Liver (tissue), 3 donors: ENCODE results near the gene CABS1.

Source experiments
- EGR1 ChIP-seq, 2 donors: IDR thresholded peaks; 2 replicates each; pipeline ENCODE4 v1.6.1; 2016 to 2018; ENCODE audit warnings: antibody characterized with exemption in 2 of 2, low read depth in 2 of 2
- FOXA1 ChIP-seq: IDR thresholded peaks from 2 replicates; pipeline ENCODE4 v1.6.1; 2016; ENCODE audit warnings: antibody characterized with exemption
- GABPA ChIP-seq, 2 donors: IDR thresholded peaks in 1 of 2; conservative IDR thresholded peaks in 1 of 2; 2 replicates each; pipeline ENCODE4 v1.6.1; 2016; ENCODE audit warnings: antibody characterized with exemption in 2 of 2, mild to moderate bottlenecking in 1 of 2, moderate library complexity in 1 of 2
- HNF4A ChIP-seq, 2 donors: conservative IDR thresholded peaks; 2 replicates each; pipeline ENCODE4 v1.6.1; 2016; ENCODE audit warnings: antibody characterized with exemption in 2 of 2, mild to moderate bottlenecking in 2 of 2
- HNF4G ChIP-seq: IDR thresholded peaks from 2 replicates; pipeline ENCODE4 v1.6.1; 2016; ENCODE audit warnings: antibody characterized with exemption
- JUND ChIP-seq, 2 donors: IDR thresholded peaks; 2 replicates each; pipeline ENCODE4 v1.6.1; 2016; ENCODE audit warnings: antibody characterized with exemption in 2 of 2
- MAX ChIP-seq: IDR thresholded peaks from 2 replicates; pipeline ENCODE4 v1.6.1; 2016; ENCODE audit warnings: antibody characterized with exemption
- RAD21 ChIP-seq, 2 donors: IDR thresholded peaks; 2 replicates each; pipeline ENCODE4 v1.6.1; 2016; ENCODE audit warnings: antibody characterized with exemption in 2 of 2, mild to moderate bottlenecking in 2 of 2
- SP1 ChIP-seq: IDR thresholded peaks from 2 replicates; pipeline ENCODE4 v1.6.1; 2018; ENCODE audit warnings: antibody characterized with exemption, mild to moderate bottlenecking
- TAF1 ChIP-seq: conservative IDR thresholded peaks from 2 replicates; pipeline ENCODE4 v1.6.1; 2016; ENCODE audit warnings: antibody characterized with exemption, mild to moderate bottlenecking
- YY1 ChIP-seq: IDR thresholded peaks from 2 replicates; pipeline ENCODE4 v1.6.1; 2016; ENCODE audit warnings: antibody characterized with exemption, mild to moderate bottlenecking
- TF ChIP-seq, protein P1 (sequence below): fragments of 150-350 bp; IDR thresholded peaks from 2 replicates; pipeline ENCODE4 v1.5.1; 2017; ENCODE audit warnings: improper control_type of control experiment, low read depth, low read length; ENCODE audit not compliant: missing input control
- TF ChIP-seq, protein P2 (sequence below): IDR thresholded peaks from 2 replicates; pipeline ENCODE4 v1.6.1; 2016; ENCODE audit warnings: antibody characterized with exemption, mild to moderate bottlenecking
- TF ChIP-seq, protein P3 (sequence below): IDR thresholded peaks from 2 replicates; pipeline ENCODE4 v1.6.1; 2016; ENCODE audit warnings: antibody characterized with exemption
- donor health status: healthy.
- donor health status: healthy.

DNA sequence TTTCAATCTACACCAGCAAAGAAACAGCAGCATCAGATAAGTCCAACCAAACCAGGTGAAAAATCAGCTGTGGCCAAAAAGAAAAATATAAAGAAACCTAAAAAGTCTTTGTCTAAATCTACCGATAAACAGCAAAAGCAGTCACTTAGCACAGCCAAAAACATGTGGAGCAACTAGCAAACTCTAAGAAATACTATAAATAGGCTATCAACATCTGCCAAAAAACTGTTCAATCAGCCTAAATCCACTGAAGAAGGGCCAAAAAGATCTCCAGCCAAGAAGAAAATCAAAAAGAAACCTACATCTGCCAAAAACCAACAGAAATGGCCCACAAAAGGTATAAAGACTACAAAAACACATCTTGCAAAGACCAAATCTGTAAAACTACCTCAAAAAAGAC lies 36.7 kb upstream of the CABS1 start:
- TF ChIP-seq, protein P1, sequence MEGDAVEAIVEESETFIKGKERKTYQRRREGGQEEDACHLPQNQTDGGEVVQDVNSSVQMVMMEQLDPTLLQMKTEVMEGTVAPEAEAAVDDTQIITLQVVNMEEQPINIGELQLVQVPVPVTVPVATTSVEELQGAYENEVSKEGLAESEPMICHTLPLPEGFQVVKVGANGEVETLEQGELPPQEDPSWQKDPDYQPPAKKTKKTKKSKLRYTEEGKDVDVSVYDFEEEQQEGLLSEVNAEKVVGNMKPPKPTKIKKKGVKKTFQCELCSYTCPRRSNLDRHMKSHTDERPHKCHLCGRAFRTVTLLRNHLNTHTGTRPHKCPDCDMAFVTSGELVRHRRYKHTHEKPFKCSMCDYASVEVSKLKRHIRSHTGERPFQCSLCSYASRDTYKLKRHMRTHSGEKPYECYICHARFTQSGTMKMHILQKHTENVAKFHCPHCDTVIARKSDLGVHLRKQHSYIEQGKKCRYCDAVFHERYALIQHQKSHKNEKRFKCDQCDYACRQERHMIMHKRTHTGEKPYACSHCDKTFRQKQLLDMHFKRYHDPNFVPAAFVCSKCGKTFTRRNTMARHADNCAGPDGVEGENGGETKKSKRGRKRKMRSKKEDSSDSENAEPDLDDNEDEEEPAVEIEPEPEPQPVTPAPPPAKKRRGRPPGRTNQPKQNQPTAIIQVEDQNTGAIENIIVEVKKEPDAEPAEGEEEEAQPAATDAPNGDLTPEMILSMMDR = no peak
- TF ChIP-seq JUND (IDR thresholded peaks at IDR 0.05) = no peak
- TF ChIP-seq RAD21 (IDR thresholded peaks at IDR 0.05) = no peak
- TF ChIP-seq HNF4G = no peak
- no peak for TF ChIP-seq HNF4A (conservative IDR thresholded peaks at IDR 0.05)
- TF ChIP-seq TAF1 = no peak
- TF ChIP-seq FOXA1 = no peak
- TF ChIP-seq EGR1 (IDR thresholded peaks at IDR 0.05; ENCODE audit: low read depth in 2 of 2) = no peak
- TF ChIP-seq SP1 = no peak
- no peak for TF ChIP-seq MAX
- TF ChIP-seq YY1 = no peak
- TF ChIP-seq, protein P2, sequence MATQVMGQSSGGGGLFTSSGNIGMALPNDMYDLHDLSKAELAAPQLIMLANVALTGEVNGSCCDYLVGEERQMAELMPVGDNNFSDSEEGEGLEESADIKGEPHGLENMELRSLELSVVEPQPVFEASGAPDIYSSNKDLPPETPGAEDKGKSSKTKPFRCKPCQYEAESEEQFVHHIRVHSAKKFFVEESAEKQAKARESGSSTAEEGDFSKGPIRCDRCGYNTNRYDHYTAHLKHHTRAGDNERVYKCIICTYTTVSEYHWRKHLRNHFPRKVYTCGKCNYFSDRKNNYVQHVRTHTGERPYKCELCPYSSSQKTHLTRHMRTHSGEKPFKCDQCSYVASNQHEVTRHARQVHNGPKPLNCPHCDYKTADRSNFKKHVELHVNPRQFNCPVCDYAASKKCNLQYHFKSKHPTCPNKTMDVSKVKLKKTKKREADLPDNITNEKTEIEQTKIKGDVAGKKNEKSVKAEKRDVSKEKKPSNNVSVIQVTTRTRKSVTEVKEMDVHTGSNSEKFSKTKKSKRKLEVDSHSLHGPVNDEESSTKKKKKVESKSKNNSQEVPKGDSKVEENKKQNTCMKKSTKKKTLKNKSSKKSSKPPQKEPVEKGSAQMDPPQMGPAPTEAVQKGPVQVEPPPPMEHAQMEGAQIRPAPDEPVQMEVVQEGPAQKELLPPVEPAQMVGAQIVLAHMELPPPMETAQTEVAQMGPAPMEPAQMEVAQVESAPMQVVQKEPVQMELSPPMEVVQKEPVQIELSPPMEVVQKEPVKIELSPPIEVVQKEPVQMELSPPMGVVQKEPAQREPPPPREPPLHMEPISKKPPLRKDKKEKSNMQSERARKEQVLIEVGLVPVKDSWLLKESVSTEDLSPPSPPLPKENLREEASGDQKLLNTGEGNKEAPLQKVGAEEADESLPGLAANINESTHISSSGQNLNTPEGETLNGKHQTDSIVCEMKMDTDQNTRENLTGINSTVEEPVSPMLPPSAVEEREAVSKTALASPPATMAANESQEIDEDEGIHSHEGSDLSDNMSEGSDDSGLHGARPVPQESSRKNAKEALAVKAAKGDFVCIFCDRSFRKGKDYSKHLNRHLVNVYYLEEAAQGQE = no peak
- TF ChIP-seq, protein P3, sequence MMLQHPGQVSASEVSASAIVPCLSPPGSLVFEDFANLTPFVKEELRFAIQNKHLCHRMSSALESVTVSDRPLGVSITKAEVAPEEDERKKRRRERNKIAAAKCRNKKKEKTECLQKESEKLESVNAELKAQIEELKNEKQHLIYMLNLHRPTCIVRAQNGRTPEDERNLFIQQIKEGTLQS = no peak
- TF ChIP-seq GABPA (IDR thresholded peaks at IDR 0.05 in 1 of 2, conservative IDR thresholded peaks at IDR 0.05 in 1 of 2) = no peak
